Hepatocyte (in vitro differentiated cells): ENCODE measurements around the gene SLC9A3.

Experiments
- CTCF ChIP-seq: fragments of 200-600 bp; sonication (generic); IDR thresholded peaks from 2 replicates; pipeline ENCODE4 v1.5.1; 2016; ENCODE audit warnings: antibody characterized with exemption, mild to moderate bottlenecking; ENCODE audit not compliant: poor library complexity
- EZH2 ChIP-seq: fragments of 200-600 bp; sonication (generic); IDR thresholded peaks from 2 replicates; pipeline ENCODE4 v1.6.1; 2016; ENCODE audit warnings: antibody characterized with exemption, mild to moderate bottlenecking, borderline replicate concordance
- EZH2phosphoT487 ChIP-seq: fragments of 200-600 bp; sonication (generic); IDR thresholded peaks from one replicate; pipeline ENCODE4 v1.6.1; 2018; ENCODE audit warnings: antibody characterized with exemption, mild to moderate bottlenecking, low read depth, moderate library complexity; ENCODE audit not compliant: unreplicated experiment, severe bottlenecking

- TF ChIP-seq CTCF (no peak), EZH2phosphoT487 (no peak), EZH2 (no peak)
Observed at GRCh38 chr5:493119-493701, 31.0 kb downstream of the SLC9A3 start.
